Activated CD8-positive, alpha-beta memory T cell treated with anti-CD3 and anti-CD28 coated beads, Interleukin-2, amount 50 U/mL, for 4 hours (primary cell): Measurements from ENCODE around the gene ZNF469.
A peak's percentile ranks its signal among the peaks of the same experiment; 100 is the strongest.

Experiments
- DNase-seq: peaks from one replicate; pipeline ENCODE4 v3.0.0-alpha.2; 2020

The ZNF469 gene

GRCh38 chr16:88429387-88430184 is 46.8 kb downstream of the ZNF469 start:
- DNase-seq, result no peak

- DNase-seq, result no peak
These were observed 47.4 kb downstream of the ZNF469 start for GRCh38 chr16:88430185-88430523.

GRCh38 chr16:88430524-88431446 is 48.0 kb downstream of the ZNF469 start:
- peak; percentile 53 for DNase-seq

- DNase-seq, result no peak
These were observed 48.9 kb downstream of the ZNF469 start for GRCh38 chr16:88431651-88432050.

- no peak for DNase-seq
These were observed 49.4 kb downstream of the ZNF469 start for GRCh38 chr16:88432174-88432573.
